Panc1 (cell line): ENCODE measurements around the gene CDH23. TPM values are rescaled to one million over a fixed set of nuclear protein-coding genes. Genes with fewer than 3 reads are reported as not detected.

Experiments
- ATAC-seq: fragments of 200-7000 bp; cut with Tn5 transposase; 2 replicates; pipeline ENCODE4 v1.9.1; 2020; ENCODE audit warnings: mild to moderate bottlenecking, moderate library complexity
- BruUV-seq: library from RNA; stranded (reverse); fragments of 400-500 nt; replicated peaks from 2 replicates; lab custom pipeline; 2021; lab: Mats Ljungman, UMichigan
- CTCF ChIA-PET: fragments of 300-600 bp; sonication (Branson Sonifier 250); formaldehyde crosslinking; loops from one replicate; lab custom pipeline; 2022; ENCODE audit warnings: antibody characterized with exemption; lab: Charles Lee
- POLR2A ChIA-PET: fragments of 300-600 bp; sonication (Branson Sonifier 250); formaldehyde crosslinking; loops from one replicate; lab custom pipeline; 2022; ENCODE audit warnings: antibody characterized with exemption; lab: Charles Lee
- DNase-seq: peaks from one replicate; pipeline ENCODE4 v3.0.0-alpha.2; 2010; ENCODE audit warnings: low read depth, low spot score
- H3K27ac ChIP-seq: 2 replicates; pipeline ENCODE4 v1.5.1; 2011; ENCODE audit warnings: mild to moderate bottlenecking, low read length, inconsistent platforms
- H3K27me3 ChIP-seq: fragments of 200-500 bp; sonication (Bioruptor generic); 2 replicates; pipeline ENCODE4 v1.6.0; 2014; ENCODE audit warnings: low read length, inconsistent platforms; ENCODE audit not compliant: control insufficient read depth, insufficient read depth
- H3K36me3 ChIP-seq: fragments of 200-500 bp; sonication (Bioruptor generic); 2 replicates; pipeline ENCODE4 v1.5.1; 2014; ENCODE audit warnings: inconsistent platforms, mild to moderate bottlenecking, low read length, moderate library complexity; ENCODE audit not compliant: control insufficient read depth, insufficient read depth
- H3K4me1 ChIP-seq: 2 replicates; pipeline ENCODE4 v1.5.1; 2011; ENCODE audit warnings: inconsistent platforms, mild to moderate bottlenecking, low read length, moderate library complexity; ENCODE audit not compliant: control insufficient read depth, insufficient read depth
- H3K4me3 ChIP-seq, 2 experiments: 2 replicates each; pipeline ENCODE4 v1.5.1; 2011 to 2012; ENCODE audit warnings: low read depth in 2 of 2, low read length in 2 of 2, mild to moderate bottlenecking in 2 of 2, inconsistent platforms in 1 of 2, moderate library complexity in 1 of 2
- H3K9me3 ChIP-seq: fragments of 200-500 bp; sonication (Bioruptor generic); 2 replicates; pipeline ENCODE4 v1.5.1; 2014; ENCODE audit warnings: low read depth, mild to moderate bottlenecking, inconsistent platforms, low read length, moderate library complexity; ENCODE audit not compliant: control insufficient read depth, insufficient read depth
- CTCF ChIP-seq: fragments of 450-650 bp; IDR thresholded peaks from 2 replicates; pipeline ENCODE4 v1.5.1; 2017; ENCODE audit warnings: mild to moderate bottlenecking
- POLR2AphosphoS5 ChIP-seq: IDR thresholded peaks from 2 replicates; pipeline ENCODE4 v1.6.1; 2012; ENCODE audit warnings: mild to moderate bottlenecking, low read depth, low read length, moderate library complexity
- REST ChIP-seq, 2 experiments: IDR thresholded peaks; 2 replicates each; pipeline ENCODE4 v1.6.1; 2011 to 2012; ENCODE audit warnings: low read depth in 2 of 2, control low read depth in 1 of 2, low read length in 1 of 2, mild to moderate bottlenecking in 1 of 2, moderate library complexity in 1 of 2; ENCODE audit not compliant: insufficient read depth in 1 of 2
- SIN3A ChIP-seq: IDR thresholded peaks from 2 replicates; pipeline ENCODE4 v1.6.1; 2012; ENCODE audit warnings: low read depth, mild to moderate bottlenecking, low read length, moderate library complexity, borderline replicate concordance; ENCODE audit not compliant: insufficient read depth
- TCF7L2 ChIP-seq: IDR thresholded peaks from 2 replicates; pipeline ENCODE4 v1.6.1; 2011; ENCODE audit warnings: mild to moderate bottlenecking, low read depth, low read length, inconsistent platforms
- in situ Hi-C: cut with HindIII; loops from 2 replicates; pipeline ENCODE4 v1.10.0; 2016; ENCODE audit warnings: low sequenced_read_pairs, low pct_unique_long_range_greater_than_20kb
- intact Hi-C: fragments of 100-400 bp; cut with micrococcal nuclease; formaldehyde crosslinking; loops from one replicate; pipeline ENCODE4 v1.10.0; 2022; ENCODE audit not compliant: unreplicated experiment
- total RNA-seq: library from RNA; stranded (reverse); gene quantifications from one replicate; pipeline ENCODE4 v1.2.1, GENCODE V29; 2021; ENCODE audit not compliant: unreplicated experiment

Gene CDH23
- total RNA-seq, 1 experiment from 2014 or later = 2.7 TPM

- no TSS peak for BruUV-seq
- in situ Hi-C loops (no loop called here), intact Hi-C loops (no loop called here)
- CTCF ChIA-PET = interaction anchor here (1.4 kb wide), 1 partner anchor 23 kb away, joined by 3 read pairs; no protein-coding TSS in a partner anchor
- no peak for DNase-seq
- H3K27me3 ChIP-seq = no peaks in the 10 kb centered on the region
- POLR2A ChIA-PET = no interaction called here
- ATAC-seq = no peak
- H3K27ac ChIP-seq = no peak overlapping the region
- peaks cover 7% of the 10 kb centered on the region; the same call in 1 of the 2 replicates for H3K4me1 ChIP-seq
- H3K4me3 ChIP-seq = no peak overlapping the region
- H3K36me3 ChIP-seq = no peaks in the 10 kb centered on the region
- TF ChIP-seq POLR2AphosphoS5 = no peak
- no peaks in the 10 kb centered on the region for H3K9me3 ChIP-seq
Observed at GRCh38 chr10:71731791-71732190, 335.1 kb downstream of the CDH23 start.

GRCh38 chr10:71734797-71735196, 338.1 kb downstream of the CDH23 start:
- H3K27ac ChIP-seq = no peak overlapping the region
- H3K27me3 ChIP-seq = no peaks in the 10 kb centered on the region
- no peaks in the 10 kb centered on the region for H3K9me3 ChIP-seq
- CTCF ChIA-PET = no interaction called here
- no peaks in the 10 kb centered on the region for H3K36me3 ChIP-seq
- in situ Hi-C loops = no loop called here
- intact Hi-C loops = no loop called here
- H3K4me1 ChIP-seq = no peaks in the 10 kb centered on the region
- no TSS peak for BruUV-seq
- no peak for DNase-seq
- no peak overlapping the region for H3K4me3 ChIP-seq
- no peak for ATAC-seq
- POLR2A ChIA-PET = no interaction called here
- TF ChIP-seq POLR2AphosphoS5 (no peak), SIN3A (no peak), CTCF (no peak), REST (IDR thresholded peaks at IDR 0.05; ENCODE audit: insufficient read depth in 1 of 2, low read depth in 2 of 2, low read length in 1 of 2) (no peak), TCF7L2 (no peak)

- ATAC-seq = no peak
- CTCF ChIA-PET = interaction anchor here (0.6 kb wide), 1 partner anchor 218 kb away, joined by 4 read pairs; no protein-coding TSS in a partner anchor
- H3K27me3 ChIP-seq = no peaks in the 10 kb centered on the region
- intact Hi-C loops (no loop called here), in situ Hi-C loops (no loop called here)
- H3K4me3 ChIP-seq = no peak overlapping the region
- 0 out of 2 replicates have a peak, but pooled peaks cover 4% of the 10 kb centered on the region for H3K4me1 ChIP-seq
- POLR2A ChIA-PET = no interaction called here
- DNase-seq = no peak
- no TSS peak for BruUV-seq
- no peaks in the 10 kb centered on the region for H3K9me3 ChIP-seq
- no peak overlapping the region for H3K27ac ChIP-seq
- no peaks in the 10 kb centered on the region for H3K36me3 ChIP-seq
- no peak for TF ChIP-seq SIN3A
- TF ChIP-seq TCF7L2 = no peak
Observed at GRCh38 chr10:71735709-71736569, 339.2 kb downstream of the CDH23 start.
